Heart left ventricle (tissue), 16 donors: ENCODE data around the gene KRI1. TPM values are rescaled to one million over a fixed set of nuclear protein-coding genes. Genes with fewer than 3 reads are reported as not detected.

ENCODE experiments used
- ATAC-seq, 4 donors: fragments of 200-7000 bp; cut with Tn5 transposase; one replicate each; pipeline ENCODE4 v1.9.1; 2020 to 2022; ENCODE audit warnings: moderate library complexity in 4 of 4, mild to moderate bottlenecking in 3 of 4, moderate number of reproducible peaks in 1 of 4
- DNase-seq, 5 donors: peaks; one replicate each; pipeline ENCODE4 v3.0.0-alpha.2; 2020
- H3K27ac ChIP-seq, 12 donors: fragments of 200-600 bp; sonication (generic) in 4 of 12; one replicate each; pipeline versions ENCODE4 v1.5.0 to v1.8.0; 2016 to 2022; ENCODE audit warnings: mild to moderate bottlenecking in 2 of 12
- H3K27me3 ChIP-seq, 9 donors: fragments of 200-600 bp; sonication (generic) in 2 of 9; one replicate each; pipeline versions ENCODE4 v1.5.1 to v1.8.0; 2016 to 2022; ENCODE audit warnings: mild to moderate bottlenecking in 3 of 9
- H3K36me3 ChIP-seq, 9 donors: fragments of 200-600 bp; sonication (generic) in 2 of 9; one replicate each; pipeline versions ENCODE4 v1.5.0 to v1.8.0; 2018 to 2022; ENCODE audit warnings: mild to moderate bottlenecking in 2 of 9
- H3K4me1 ChIP-seq, 12 donors: fragments of 200-600 bp; sonication (generic) in 4 of 12; one replicate each; pipeline versions ENCODE4 v1.5.0 to v1.8.0; 2016 to 2022; ENCODE audit warnings: mild to moderate bottlenecking in 3 of 12
- H3K4me3 ChIP-seq, 12 donors: fragments of 200-600 bp; sonication (generic) in 4 of 12; one replicate each; pipeline versions ENCODE4 v1.5.0 to v1.8.0; 2017 to 2022; ENCODE audit warnings: mild to moderate bottlenecking in 9 of 12, moderate library complexity in 4 of 12
- H3K9me3 ChIP-seq, 12 donors: fragments of 200-600 bp; sonication (generic) in 4 of 12; one replicate each; pipeline versions ENCODE4 v1.5.0 to v1.8.0; 2016 to 2022; ENCODE audit warnings: mild to moderate bottlenecking in 1 of 12
- CTCF ChIP-seq, 12 donors: fragments of 200-600 bp; sonication (generic) in 4 of 12; IDR thresholded peaks; one replicate each; pipeline versions ENCODE4 v1.5.0 to v1.8.0; 2018 to 2022; ENCODE audit warnings: antibody characterized with exemption in 12 of 12, mild to moderate bottlenecking in 5 of 12
- POLR2A ChIP-seq, 2 donors: fragments of 450-650 bp; IDR thresholded peaks; one replicate each; pipeline ENCODE4 v1.6.1; 2017; ENCODE audit warnings: antibody characterized with exemption in 2 of 2, mild to moderate bottlenecking in 2 of 2, moderate library complexity in 2 of 2
- WGBS, 4 donors: extraction: QIAGEN DNeasy Blood & Tissue Kit in 2 of 4; methylation state at CpG; one replicate each; pipeline versions ENCODE4 v1.1.5 to v1.1.7; 2013 to 2018; 5-methylcytosine and 5-hydroxymethylcytosine counted together
- intact Hi-C, 10 donors: fragments of 100-400 bp; cut with DNase I; formaldehyde crosslinking; loops; one replicate each; pipeline versions ENCODE4 v1.11.1 to v1.14.2; 2022
- polyA plus RNA-seq, 2 donors: library from polyadenylated mRNA; stranded (reverse); fragments of 200-250 nt; gene quantifications; one replicate each; pipeline ENCODE4 v1.2.3, GENCODE V29; 2013
- total RNA-seq, 9 donors: library from RNA; depleted of rRNA in 2 of 9; stranded (reverse); fragments of >200 nt in 2 of 9; fragmentation: NEBNext Ultra II Directional in 3 of 9; extraction: Animal tissue kit (Norgen Biotek cat#: 25700) in 3 of 9; gene quantifications; one replicate each; pipeline versions ENCODE4 v1.1.0 to v1.2.4, GENCODE V29; 2016 to 2023
- donor health status: ischemic (EF 13 %, LVEDD 7.1; RV severe dilation, severe dysfunction).
- donor health status: healthy with polysubstance abuse.
- donor health status: DM: no; HTN: yes; CAD: no.
- donor health status: DM: no; HTN: no; CAD: no.
- donor health status: ischemic (EF 25% LVEDD 6.9; RV normal size, moderate dysfunction).
- donor health status: ischemic (EF 25% LVEDD 5.7; RV mildly dilated, moderate dysfunction).
- donor health status: healthy.
- donor health status: DM: yes; HTN: yes; CAD: no.
- donor health status: ischemic (EF 35%, LVEDD 5.7; RV mildly dilated, moderate dysfunction).
- donor health status: nonischemic (EF 11% LVEDD 7.7; RV severe dilation, severe dysfunction).
- donor health status: DM: yes; HTN: yes; CAD: no.
- donor health status: PGD.
- donor health status: ischemic (EF 29% LVEDD 5.4; RV normal size, mild dysfunction).
- donor health status: nonischemic (EF 23%, LVEDD 6.1; RV moderate dilation, normal function).

KRI1 gene
- total and polyA plus RNA-seq, 11 donors: 6.7 to 15.0 (median 10.4) TPM

GRCh38 chr19:10586396-10586795, 20.6 kb upstream of the KRI1 start:
- whole genome bisulfite sequencing, 4 donors: 78 to 80% (median 79%) methylated on average over 6 of the region's 6 CpGs
- H3K4me1 ChIP-seq: peaks cover 0 to 4% (median under 1%) of the 10 kb centered on the region in 12 donors
- peaks cover 0 to 35% (median 11%) of the 10 kb centered on the region in 9 donors for H3K27me3 ChIP-seq
- no peak overlapping the region for H3K4me3 ChIP-seq
- TF ChIP-seq CTCF (IDR thresholded peaks at IDR 0.05): no peak
- TF ChIP-seq POLR2A (IDR thresholded peaks at IDR 0.05): no peak
- no peak for DNase-seq
- intact Hi-C loops: no loop called here
- no peaks in the 10 kb centered on the region for H3K9me3 ChIP-seq
- no peaks in the 10 kb centered on the region for H3K36me3 ChIP-seq
- H3K27ac ChIP-seq: no peak overlapping the region
- no peak for ATAC-seq

DNA sequence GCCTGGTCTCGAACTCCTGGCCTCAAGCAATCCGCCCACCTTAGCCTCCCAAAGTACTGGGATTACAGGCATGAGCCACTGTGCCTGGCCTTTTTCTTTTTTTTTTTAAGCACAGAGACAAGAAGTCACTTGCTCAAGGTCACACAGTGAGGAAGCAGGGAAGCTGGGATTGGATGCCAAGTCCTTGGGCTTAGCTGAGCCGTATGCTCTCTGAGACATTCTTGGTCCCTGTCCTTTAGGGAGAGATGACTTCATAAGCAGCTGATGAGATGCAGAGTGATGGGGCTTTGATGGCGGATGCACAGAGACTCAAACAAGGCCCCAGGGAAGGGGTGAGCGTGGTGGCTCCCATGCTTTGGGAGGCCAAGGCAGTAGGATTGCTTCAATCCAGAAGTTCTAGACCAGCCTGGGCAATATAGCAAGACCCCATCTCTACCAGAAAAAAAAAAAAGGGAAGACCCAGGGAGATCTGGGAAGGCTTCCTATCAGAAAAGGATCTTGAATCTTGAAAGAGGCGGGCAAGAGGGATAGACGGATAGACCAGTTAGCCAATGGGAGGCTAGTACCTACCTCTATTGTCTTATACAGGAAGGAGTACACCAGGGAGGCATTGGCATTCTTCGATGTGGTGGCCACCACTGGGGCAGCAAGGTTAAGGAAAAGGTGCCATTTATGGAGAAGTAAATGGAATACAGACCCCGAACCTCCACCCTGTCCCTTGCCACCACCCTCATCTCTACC, 17.4 kb upstream of the KRI1 start:
- H3K4me1 ChIP-seq: peaks cover 0 to 9% (median 3%) of the 10 kb centered on the region in 12 donors
- H3K9me3 ChIP-seq: no peaks in the 10 kb centered on the region
- WGBS, 4 donors: 80 to 90% (median 86%) methylated on average over 9 of the region's 9 CpGs
- no peak for ATAC-seq
- no peak overlapping the region for H3K4me3 ChIP-seq
- H3K27me3 ChIP-seq: peaks cover 0 to 18% (median 7%) of the 10 kb centered on the region in 9 donors
- no peak overlapping the region for H3K27ac ChIP-seq
- no peaks in the 10 kb centered on the region for H3K36me3 ChIP-seq
- TF ChIP-seq POLR2A (IDR thresholded peaks at IDR 0.05): no peak
- no peak for TF ChIP-seq CTCF (IDR thresholded peaks at IDR 0.05)
- intact Hi-C loops: loop anchor here in 5 of 10 donors (5.0 kb wide), 2 partner anchors 109 to 114 kb away; no protein-coding TSS in a partner anchor
- no peak for DNase-seq

DNA sequence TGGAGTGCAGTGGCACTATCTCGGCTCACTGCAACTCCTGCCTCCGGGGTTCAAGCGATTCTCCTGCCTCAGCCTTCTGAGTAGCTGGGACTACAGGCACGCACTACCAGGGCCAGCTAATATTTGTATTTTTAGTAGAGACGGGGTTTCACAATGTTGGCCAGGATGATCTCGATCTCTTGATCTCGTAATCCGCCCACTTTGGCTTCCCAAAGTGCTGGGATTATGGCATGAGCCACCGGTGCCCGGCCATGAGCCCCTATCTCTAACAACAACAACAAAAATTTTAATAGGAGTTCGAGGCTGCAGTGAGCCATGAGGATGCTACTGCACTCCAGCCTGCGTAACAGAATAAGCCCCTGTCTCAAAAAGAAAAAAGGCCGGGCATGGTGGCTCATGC, 16.3 kb upstream of the KRI1 start:
- Histone ChIP-seq H3K27ac (no peak overlapping the region), H3K4me1 (peaks cover 0 to 7% (median 3%) of the 10 kb centered on the region in 12 donors), H3K36me3 (no peaks in the 10 kb centered on the region), H3K4me3 (no peak overlapping the region), H3K27me3 (peaks cover 0 to 8% (median 3%) of the 10 kb centered on the region in 9 donors), H3K9me3 (no peaks in the 10 kb centered on the region)
- 88 to 96% (median 93%) methylated on average over 13 of the region's 13 CpGs for WGBS, 4 donors
- ATAC-seq (no peak), DNase-seq (no peak)
- no peak for TF ChIP-seq POLR2A (IDR thresholded peaks at IDR 0.05)
- no peak for TF ChIP-seq CTCF (IDR thresholded peaks at IDR 0.05)
- intact Hi-C loops: loop anchor here in 5 of 10 donors (5.0 kb wide), 2 partner anchors 110 to 115 kb away; no protein-coding TSS in a partner anchor

DNA sequence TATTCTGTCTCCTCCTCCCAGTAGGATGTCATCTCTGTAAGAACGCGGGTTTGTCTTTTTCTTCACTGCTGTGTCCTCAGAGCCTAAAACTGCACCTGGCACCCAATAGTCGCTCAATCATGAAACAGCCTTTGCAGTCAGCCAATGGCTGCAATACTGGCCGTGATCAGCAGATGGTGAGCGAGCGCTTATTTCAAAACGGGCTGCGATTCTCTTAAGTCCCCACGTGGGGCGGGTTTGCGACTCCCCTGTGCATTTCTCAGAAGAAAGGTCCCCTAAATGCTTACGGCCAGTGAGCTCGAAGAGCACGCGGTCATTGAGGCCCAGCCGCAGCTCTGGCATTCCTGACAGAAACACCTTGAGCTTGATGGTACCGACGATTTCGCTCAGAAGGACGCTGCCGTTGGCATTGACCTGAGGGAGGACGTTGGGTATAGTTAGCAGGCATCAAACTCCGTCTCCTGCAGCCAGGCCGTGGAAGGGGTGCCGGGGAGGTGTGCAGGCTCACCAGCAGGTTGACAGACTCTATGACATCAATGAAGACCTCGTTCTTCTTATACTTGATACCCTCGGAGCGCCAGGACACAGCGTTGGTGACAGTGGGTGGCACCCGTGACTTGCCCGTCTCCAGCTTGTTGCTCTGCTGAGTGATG, 15.3 kb upstream of the KRI1 start:
- Histone ChIP-seq H3K4me1 (peaks cover 0 to 6% (median 3%) of the 10 kb centered on the region in 12 donors), H3K4me3 (peak overlapping the region in 4 of 12 donors; percentile 8 to 35 (median 12)), H3K36me3 (no peaks in the 10 kb centered on the region), H3K27ac (no peak overlapping the region), H3K27me3 (no peaks in the 10 kb centered on the region), H3K9me3 (no peaks in the 10 kb centered on the region)
- peak; percentile 76 to 93 (median 90) for ATAC-seq
- intact Hi-C loops: loop anchor here (1.0 to 5.0 kb wide), 7 partner anchors 63 to 120 kb away; partner anchors contain the start of gene QTRT1 (in 1 of the 10)
- DNase-seq: peak; percentile 83 to 89 (median 87)
- WGBS, 4 donors: 20 to 24% (median 22%) methylated on average over 30 to 31 of the region's 31 CpGs
- TF ChIP-seq CTCF (IDR thresholded peaks at IDR 0.05) (peak; percentile 94 to 99 (median 98)), POLR2A (IDR thresholded peaks at IDR 0.05) (no peak)
